HG02973 (cell line): ENCODE results near the gene LCN2.

Experiments
- ATAC-seq: cut with Tn5 transposase; IDR thresholded peaks from one replicate; pipeline ENCODE4 v1.9.1; 2021; ENCODE audit warnings: moderate library complexity; ENCODE audit not compliant: unreplicated experiment

Gene LCN2

GRCh38 chr9:128190516-128191405 is 41.5 kb downstream of the LCN2 start:
- peak; percentile 4 for ATAC-seq

GRCh38 chr9:128191406-128192046 is 42.3 kb downstream of the LCN2 start, which contains the start of gene CIZ1:
Gene CIZ1, minus strand, starts transcription at chr9:128191572. Its CDS starts 715 bp downstream, at chr9:128190857.
- peak; percentile 76 for ATAC-seq

- no peak for ATAC-seq
These were observed 43.5 kb downstream of the LCN2 start for GRCh38 chr9:128192601-128193371.

- no peak for ATAC-seq
These were observed 44.3 kb downstream of the LCN2 start for GRCh38 chr9:128193469-128194096.

GRCh38 chr9:128201441-128202369 is 52.5 kb downstream of the LCN2 start:
- ATAC-seq: no peak

GRCh38 chr9:128202648-128203023 is 53.4 kb downstream of the LCN2 start:
- no peak for ATAC-seq
